Measurements from ENCODE around the gene LRRC8B. TPM values are rescaled to one million over a fixed set of nuclear protein-coding genes. Genes with fewer than 3 reads are reported as not detected.

LRRC8B gene
- total RNA-seq, 1 donor from 2014 or later, result 2.3 TPM

DNA sequence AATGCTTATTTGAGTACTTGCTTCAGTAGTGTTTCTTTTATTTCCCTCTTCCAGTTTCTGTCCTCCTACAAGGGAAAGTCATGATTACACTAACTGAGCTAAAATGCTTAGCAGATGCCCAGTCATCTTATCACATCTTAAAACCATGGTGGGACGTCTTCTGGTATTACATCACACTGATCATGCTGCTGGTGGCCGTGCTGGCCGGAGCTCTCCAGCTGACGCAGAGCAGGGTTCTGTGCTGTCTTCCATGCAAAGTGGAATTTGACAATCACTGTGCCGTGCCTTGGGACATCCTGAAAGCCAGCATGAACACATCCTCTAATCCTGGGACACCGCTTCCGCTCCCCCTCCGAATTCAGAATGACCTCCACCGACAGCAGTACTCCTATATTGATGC, 57.9 kb downstream of the LRRC8B start:
- no peak for DNase-seq (ENCODE audit: extremely low spot score, unreplicated experiment)
- H3K9me3 Mint-ChIP-seq (ENCODE audit: unreplicated experiment), result no peaks in the 10 kb centered on the region
- no peaks in the 10 kb centered on the region for H3K4me1 Mint-ChIP-seq (ENCODE audit: unreplicated experiment)
- TF ChIP-seq, protein P1, sequence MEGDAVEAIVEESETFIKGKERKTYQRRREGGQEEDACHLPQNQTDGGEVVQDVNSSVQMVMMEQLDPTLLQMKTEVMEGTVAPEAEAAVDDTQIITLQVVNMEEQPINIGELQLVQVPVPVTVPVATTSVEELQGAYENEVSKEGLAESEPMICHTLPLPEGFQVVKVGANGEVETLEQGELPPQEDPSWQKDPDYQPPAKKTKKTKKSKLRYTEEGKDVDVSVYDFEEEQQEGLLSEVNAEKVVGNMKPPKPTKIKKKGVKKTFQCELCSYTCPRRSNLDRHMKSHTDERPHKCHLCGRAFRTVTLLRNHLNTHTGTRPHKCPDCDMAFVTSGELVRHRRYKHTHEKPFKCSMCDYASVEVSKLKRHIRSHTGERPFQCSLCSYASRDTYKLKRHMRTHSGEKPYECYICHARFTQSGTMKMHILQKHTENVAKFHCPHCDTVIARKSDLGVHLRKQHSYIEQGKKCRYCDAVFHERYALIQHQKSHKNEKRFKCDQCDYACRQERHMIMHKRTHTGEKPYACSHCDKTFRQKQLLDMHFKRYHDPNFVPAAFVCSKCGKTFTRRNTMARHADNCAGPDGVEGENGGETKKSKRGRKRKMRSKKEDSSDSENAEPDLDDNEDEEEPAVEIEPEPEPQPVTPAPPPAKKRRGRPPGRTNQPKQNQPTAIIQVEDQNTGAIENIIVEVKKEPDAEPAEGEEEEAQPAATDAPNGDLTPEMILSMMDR (IDR thresholded peaks at IDR 0.05), result no peak
- H3K27me3 Mint-ChIP-seq (ENCODE audit: unreplicated experiment), result no peaks in the 10 kb centered on the region
- no peak overlapping the region for H3K4me3 Mint-ChIP-seq (ENCODE audit: unreplicated experiment)
- no peak overlapping the region for H3K27ac Mint-ChIP-seq (ENCODE audit: unreplicated experiment)
- H3K36me3 Mint-ChIP-seq (ENCODE audit: unreplicated experiment), result peaks cover 5% of the 10 kb centered on the region

DNA sequence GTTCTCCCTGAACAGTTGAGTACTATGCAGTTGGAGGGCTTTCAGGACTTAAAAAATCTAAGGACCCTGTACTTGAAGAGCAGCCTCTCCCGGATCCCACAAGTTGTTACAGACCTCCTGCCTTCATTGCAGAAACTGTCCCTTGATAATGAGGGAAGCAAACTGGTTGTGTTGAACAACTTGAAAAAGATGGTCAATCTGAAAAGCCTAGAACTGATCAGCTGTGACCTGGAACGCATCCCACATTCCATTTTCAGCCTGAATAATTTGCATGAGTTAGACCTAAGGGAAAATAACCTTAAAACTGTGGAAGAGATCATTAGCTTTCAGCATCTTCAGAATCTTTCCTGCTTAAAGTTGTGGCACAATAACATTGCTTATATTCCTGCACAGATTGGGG, 59.6 kb downstream of the LRRC8B start:
- no peak for DNase-seq (ENCODE audit: extremely low spot score, unreplicated experiment)
- no peak overlapping the region for H3K4me3 Mint-ChIP-seq (ENCODE audit: unreplicated experiment)
- H3K9me3 Mint-ChIP-seq (ENCODE audit: unreplicated experiment), result no peaks in the 10 kb centered on the region
- H3K4me1 Mint-ChIP-seq (ENCODE audit: unreplicated experiment), result peaks cover 2% of the 10 kb centered on the region
- H3K27me3 Mint-ChIP-seq (ENCODE audit: unreplicated experiment), result no peaks in the 10 kb centered on the region
- TF ChIP-seq, protein P1 (IDR thresholded peaks at IDR 0.05), result no peak
- peaks cover 5% of the 10 kb centered on the region for H3K36me3 Mint-ChIP-seq (ENCODE audit: unreplicated experiment)
- H3K27ac Mint-ChIP-seq (ENCODE audit: unreplicated experiment), result no peak overlapping the region

DNA sequence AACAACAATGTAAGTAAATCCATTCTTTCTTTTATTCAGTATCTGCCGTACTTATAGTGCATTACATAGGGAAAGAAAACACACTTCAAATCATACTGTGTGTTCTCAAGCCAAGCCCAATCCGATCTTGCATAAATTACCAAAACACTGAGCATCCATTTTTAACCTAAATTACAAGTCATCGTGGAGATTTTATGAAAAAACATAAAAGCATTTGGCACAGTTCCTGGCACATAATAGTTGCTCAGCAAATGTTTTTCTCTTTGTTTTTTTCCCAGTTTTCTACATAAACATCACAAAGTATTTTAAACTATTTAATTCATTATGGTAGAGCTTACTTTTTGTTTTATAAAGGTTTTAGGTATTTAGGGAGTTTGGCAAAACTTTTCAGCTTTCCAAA, 60.2 kb downstream of the LRRC8B start:
- Mint-ChIP-seq H3K9me3 (ENCODE audit: unreplicated experiment) (no peaks in the 10 kb centered on the region), H3K27me3 (ENCODE audit: unreplicated experiment) (no peaks in the 10 kb centered on the region), H3K27ac (ENCODE audit: unreplicated experiment) (no peak overlapping the region), H3K36me3 (ENCODE audit: unreplicated experiment) (peaks cover 5% of the 10 kb centered on the region), H3K4me3 (ENCODE audit: unreplicated experiment) (no peak overlapping the region), H3K4me1 (ENCODE audit: unreplicated experiment) (peaks cover 6% of the 10 kb centered on the region)
- TF ChIP-seq, protein P1 (IDR thresholded peaks at IDR 0.05), result no peak
- no peak for DNase-seq (ENCODE audit: extremely low spot score, unreplicated experiment)

DNA sequence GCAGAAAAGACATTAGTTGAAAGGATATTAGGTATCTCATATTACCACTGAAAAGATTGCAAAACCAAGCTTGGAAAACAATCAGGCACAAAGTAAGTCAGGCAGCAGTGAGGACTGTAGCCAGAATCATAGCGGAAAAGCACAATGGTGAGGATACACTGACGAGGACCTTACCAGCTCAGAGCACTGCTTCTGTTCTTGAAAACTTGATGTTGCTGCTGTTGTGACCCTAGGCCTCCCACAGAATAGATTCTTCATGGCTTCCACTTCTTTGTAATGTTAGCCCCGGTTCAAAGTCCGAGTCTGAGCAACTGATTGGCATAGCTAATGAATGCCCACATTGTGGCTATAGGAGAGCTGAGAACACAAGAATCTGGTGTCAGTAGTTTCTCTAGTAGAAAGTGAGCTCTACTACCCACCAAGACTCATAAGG, 63.1 kb downstream of the LRRC8B start:
- Mint-ChIP-seq H3K27me3 (ENCODE audit: unreplicated experiment) (no peaks in the 10 kb centered on the region), H3K36me3 (ENCODE audit: unreplicated experiment) (peaks cover 2% of the 10 kb centered on the region), H3K4me1 (ENCODE audit: unreplicated experiment) (peaks cover 23% of the 10 kb centered on the region), H3K27ac (ENCODE audit: unreplicated experiment) (no peak overlapping the region), H3K4me3 (ENCODE audit: unreplicated experiment) (no peak overlapping the region), H3K9me3 (ENCODE audit: unreplicated experiment) (no peaks in the 10 kb centered on the region)
- DNase-seq (ENCODE audit: extremely low spot score, unreplicated experiment), result no peak
- TF ChIP-seq, protein P1 (IDR thresholded peaks at IDR 0.05), result no peak

DNA sequence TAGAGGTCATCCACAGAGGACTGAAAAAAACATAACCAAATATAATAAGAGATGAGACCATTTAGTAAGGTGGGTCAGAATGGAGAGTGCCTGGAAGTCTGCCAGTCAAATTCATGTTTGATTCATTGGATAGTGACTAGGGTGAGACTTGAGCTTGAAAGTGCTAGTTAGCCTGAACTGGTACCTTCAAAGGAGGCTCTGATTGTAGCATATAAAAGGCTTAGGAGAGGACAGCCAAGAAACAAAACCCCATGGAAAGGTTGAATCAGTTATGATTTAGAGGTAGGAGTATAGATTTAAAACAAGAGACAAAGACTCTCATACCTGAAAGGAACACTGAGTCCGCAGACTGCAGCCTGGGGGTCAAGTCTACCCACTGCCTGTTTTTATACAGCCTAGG, 63.9 kb downstream of the LRRC8B start:
- Mint-ChIP-seq H3K27ac (ENCODE audit: unreplicated experiment) (no peak overlapping the region), H3K4me1 (ENCODE audit: unreplicated experiment) (peaks cover 24% of the 10 kb centered on the region), H3K4me3 (ENCODE audit: unreplicated experiment) (no peak overlapping the region), H3K9me3 (ENCODE audit: unreplicated experiment) (no peaks in the 10 kb centered on the region), H3K36me3 (ENCODE audit: unreplicated experiment) (no peaks in the 10 kb centered on the region), H3K27me3 (ENCODE audit: unreplicated experiment) (no peaks in the 10 kb centered on the region)
- no peak for DNase-seq (ENCODE audit: extremely low spot score, unreplicated experiment)
- TF ChIP-seq, protein P1 (IDR thresholded peaks at IDR 0.05), result no peak
